ENCODE data around the gene GALNT10.

DNA sequence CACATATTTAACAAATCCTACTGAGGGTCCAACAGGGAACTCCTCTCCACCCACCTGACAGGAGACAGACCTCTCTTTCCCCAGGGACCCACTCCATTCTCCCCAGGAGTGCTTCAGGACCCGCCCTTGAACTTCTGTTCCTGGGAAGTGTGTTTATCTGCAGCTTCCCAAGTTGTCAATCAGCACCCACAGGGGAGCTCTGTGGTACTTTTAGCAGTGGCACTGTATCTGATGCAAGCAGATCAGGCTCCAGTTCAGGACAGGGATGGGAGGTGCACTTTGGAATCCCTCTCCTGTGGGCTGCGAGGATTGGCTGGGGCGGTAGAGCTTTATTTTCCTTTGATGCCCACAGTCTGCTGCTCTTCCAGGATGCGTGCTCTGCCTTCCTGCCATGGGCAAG, 8.7 kb downstream of the GALNT10 start:
- TF ChIP-seq, protein P1, sequence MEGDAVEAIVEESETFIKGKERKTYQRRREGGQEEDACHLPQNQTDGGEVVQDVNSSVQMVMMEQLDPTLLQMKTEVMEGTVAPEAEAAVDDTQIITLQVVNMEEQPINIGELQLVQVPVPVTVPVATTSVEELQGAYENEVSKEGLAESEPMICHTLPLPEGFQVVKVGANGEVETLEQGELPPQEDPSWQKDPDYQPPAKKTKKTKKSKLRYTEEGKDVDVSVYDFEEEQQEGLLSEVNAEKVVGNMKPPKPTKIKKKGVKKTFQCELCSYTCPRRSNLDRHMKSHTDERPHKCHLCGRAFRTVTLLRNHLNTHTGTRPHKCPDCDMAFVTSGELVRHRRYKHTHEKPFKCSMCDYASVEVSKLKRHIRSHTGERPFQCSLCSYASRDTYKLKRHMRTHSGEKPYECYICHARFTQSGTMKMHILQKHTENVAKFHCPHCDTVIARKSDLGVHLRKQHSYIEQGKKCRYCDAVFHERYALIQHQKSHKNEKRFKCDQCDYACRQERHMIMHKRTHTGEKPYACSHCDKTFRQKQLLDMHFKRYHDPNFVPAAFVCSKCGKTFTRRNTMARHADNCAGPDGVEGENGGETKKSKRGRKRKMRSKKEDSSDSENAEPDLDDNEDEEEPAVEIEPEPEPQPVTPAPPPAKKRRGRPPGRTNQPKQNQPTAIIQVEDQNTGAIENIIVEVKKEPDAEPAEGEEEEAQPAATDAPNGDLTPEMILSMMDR (IDR thresholded peaks at IDR 0.05) = no peak
- no peak for TF ChIP-seq EP300 (IDR thresholded peaks at IDR 0.05)

All from esophagus muscularis mucosa (tissue), 3 donors.